GM18870 (cell line): ENCODE data around the gene UBE3D.

ENCODE experiments used
- ATAC-seq: cut with Tn5 transposase; IDR thresholded peaks from one replicate; pipeline ENCODE4 v1.9.1; 2021; ENCODE audit warnings: moderate library complexity; ENCODE audit not compliant: unreplicated experiment

Gene UBE3D

GRCh38 chr6:83065511-83066192 lies at the start of gene UBE3D:
Gene UBE3D, minus strand, starts transcription at chr6:83065841. Its CDS starts 123 bp downstream, at chr6:83065718.
- peak; percentile 54 for ATAC-seq

GRCh38 chr6:83114164-83114563 lies 48.5 kb upstream of the UBE3D start:
- no peak for ATAC-seq

GRCh38 chr6:83113258-83113657 lies 47.6 kb upstream of the UBE3D start:
- ATAC-seq = no peak

- no peak for ATAC-seq
Observed at GRCh38 chr6:83108378-83108777, 42.7 kb upstream of the UBE3D start.

- no peak for ATAC-seq
Observed at GRCh38 chr6:83098589-83098988, 32.9 kb upstream of the UBE3D start.

GRCh38 chr6:83097675-83098074 lies 32.0 kb upstream of the UBE3D start:
- no peak for ATAC-seq

GRCh38 chr6:83097204-83097603 lies 31.6 kb upstream of the UBE3D start:
- ATAC-seq = no peak

- ATAC-seq = no peak
Observed at GRCh38 chr6:83096791-83097190, 31.1 kb upstream of the UBE3D start.

- no peak for ATAC-seq
Observed at GRCh38 chr6:83092756-83093399, 27.2 kb upstream of the UBE3D start.

- peak; percentile 100 for ATAC-seq
Observed at GRCh38 chr6:83086751-83087150, 21.1 kb upstream of the UBE3D start.

GRCh38 chr6:83083476-83083875 lies 17.8 kb upstream of the UBE3D start:
- ATAC-seq = no peak

GRCh38 chr6:83073615-83074014 lies 8.0 kb upstream of the UBE3D start:
- no peak for ATAC-seq

GRCh38 chr6:83072726-83073125 lies 7.1 kb upstream of the UBE3D start:
- no peak for ATAC-seq

GRCh38 chr6:83071707-83072106 lies 6.1 kb upstream of the UBE3D start:
- ATAC-seq = no peak

- ATAC-seq = peak; percentile 84
Observed at GRCh38 chr6:83071023-83071422, 5.4 kb upstream of the UBE3D start.

GRCh38 chr6:83069633-83070032 lies 4.0 kb upstream of the UBE3D start:
- ATAC-seq = no peak

GRCh38 chr6:83068616-83069015 lies 3.0 kb upstream of the UBE3D start:
- no peak for ATAC-seq

- peak; percentile 76 for ATAC-seq
Observed at GRCh38 chr6:83067448-83068439, 2.1 kb upstream of the UBE3D start, which contains the start of gene DOP1A. Gene DOP1A, plus strand, starts transcription at chr6:83067671. Its CDS starts 29,307 bp downstream, at chr6:83096978.

GRCh38 chr6:83062225-83062624 lies 3.4 kb downstream of the UBE3D start:
- ATAC-seq = no peak

GRCh38 chr6:83061190-83061589 lies 4.5 kb downstream of the UBE3D start:
- no peak for ATAC-seq

- ATAC-seq = peak; percentile 84
Observed at GRCh38 chr6:83057705-83058321, 7.8 kb downstream of the UBE3D start.
